Stimulated activated CD4-positive, alpha-beta T cell treated with anti-CD3 and anti-CD28 coated beads, Interleukin-4, amount 100 ng/mL, for 48 hours (primary cell): ENCODE measurements around the gene AP1B1.

Source experiments
- DNase-seq, 2 donors: peaks; one replicate each; pipeline ENCODE4 v3.0.0-alpha.2; 2020; ENCODE audit warnings: low read depth in 2 of 2

The AP1B1 gene

GRCh38 chr22:29313576-29314466 is 74.5 kb downstream of the AP1B1 start:
- no peak for DNase-seq

GRCh38 chr22:29313126-29313575 is 75.2 kb downstream of the AP1B1 start:
- no peak for DNase-seq

DNA sequence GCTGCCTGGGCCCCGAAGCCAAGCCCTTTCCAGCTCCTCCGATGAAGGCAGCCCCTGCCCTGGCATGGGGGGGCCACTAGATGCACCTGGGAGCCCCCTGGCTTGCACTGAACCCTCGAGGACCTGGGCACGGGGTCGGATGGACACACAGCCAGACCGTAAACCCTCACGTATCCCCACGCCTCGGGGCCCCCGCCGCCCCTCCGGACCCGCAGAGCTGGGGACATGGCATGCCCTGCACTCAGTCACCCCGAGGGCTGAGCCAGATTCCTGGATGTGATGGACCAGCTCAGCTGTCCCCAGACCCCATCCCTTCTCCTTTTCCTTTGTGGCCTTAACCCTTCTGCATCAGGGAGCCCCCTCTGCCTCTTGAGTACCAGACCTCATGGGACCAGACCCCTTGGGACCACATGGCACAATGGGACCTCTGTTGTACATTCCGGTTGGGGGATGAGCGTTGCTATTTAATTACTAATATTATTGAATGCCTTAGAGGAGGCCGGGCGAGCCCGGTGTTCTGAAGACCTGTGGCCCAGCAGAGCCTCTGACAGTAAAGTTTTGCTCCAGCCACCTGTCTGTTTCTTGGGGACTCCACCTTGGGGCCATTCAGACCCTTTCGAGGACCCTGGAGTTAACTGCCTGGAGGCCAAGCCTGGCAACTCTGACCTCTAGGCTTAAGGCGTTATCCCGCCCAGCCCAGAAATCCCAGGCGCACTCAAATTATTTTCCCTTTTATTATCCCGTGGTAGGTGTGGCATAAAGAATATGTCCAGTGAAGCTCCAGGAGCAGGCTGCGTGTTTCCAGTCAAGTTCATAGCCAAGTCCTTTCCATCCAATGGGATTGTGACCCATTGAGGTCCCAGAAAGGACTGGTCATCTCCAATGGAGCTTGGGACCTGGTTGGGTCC is 75.9 kb downstream of the AP1B1 start:
- DNase-seq = no peak

DNA sequence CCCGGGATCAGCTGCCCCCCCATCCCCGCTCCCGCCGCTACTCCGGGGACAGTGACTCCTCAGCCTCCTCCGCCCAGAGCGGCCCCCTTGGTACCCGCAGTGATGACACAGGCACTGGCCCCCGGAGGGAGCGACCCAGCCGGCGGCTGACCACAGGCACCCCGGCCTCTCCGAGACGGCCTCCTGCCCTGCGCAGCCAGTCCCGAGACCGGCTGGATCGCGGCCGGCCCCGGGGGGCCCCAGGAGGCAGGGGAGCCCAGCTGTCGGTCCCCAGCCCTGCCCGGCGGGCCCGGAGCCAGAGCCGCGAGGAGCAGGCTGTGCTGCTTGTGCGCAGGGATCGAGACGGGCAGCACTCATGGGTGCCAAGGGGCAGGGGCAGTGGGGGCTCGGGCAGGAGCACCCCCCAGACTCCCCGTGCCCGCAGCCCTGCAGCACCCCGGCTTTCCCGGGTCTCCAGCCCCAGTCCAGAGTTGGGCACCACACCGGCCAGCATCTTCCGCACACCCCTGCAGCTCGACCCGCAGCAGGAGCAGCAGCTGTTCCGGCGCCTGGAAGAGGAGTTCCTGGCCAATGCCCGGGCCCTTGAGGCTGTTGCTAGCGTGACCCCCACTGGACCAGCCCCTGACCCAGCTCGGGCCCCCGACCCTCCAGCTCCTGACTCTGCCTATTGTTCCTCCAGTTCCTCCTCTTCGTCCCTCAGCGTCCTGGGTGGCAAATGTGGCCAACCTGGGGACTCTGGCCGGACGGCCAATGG is 76.7 kb downstream of the AP1B1 start:
- DNase-seq = no peak

DNA sequence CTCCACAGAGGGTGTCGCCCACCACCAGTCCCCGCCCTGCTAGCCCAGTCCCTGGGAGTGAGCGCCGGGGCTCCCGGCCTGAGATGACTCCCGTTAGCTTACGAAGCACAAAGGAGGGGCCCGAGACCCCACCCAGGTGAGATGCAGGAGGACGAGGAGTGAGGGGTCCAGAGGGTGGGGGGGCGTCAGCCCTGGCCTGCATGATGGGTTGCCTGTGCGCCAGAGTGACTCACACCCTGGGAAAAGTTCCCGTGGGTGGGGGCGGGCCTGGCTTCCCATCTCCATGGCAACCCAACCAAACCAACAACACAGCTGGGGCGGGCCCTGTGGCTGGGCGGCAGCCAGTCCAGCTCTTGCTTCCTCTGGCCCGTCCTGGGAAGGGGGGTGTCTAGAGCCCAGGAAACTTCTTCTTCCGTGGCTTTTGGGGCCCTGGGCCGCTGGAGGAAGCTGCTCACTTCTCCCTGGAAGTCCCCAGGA is 77.5 kb downstream of the AP1B1 start:
- DNase-seq = peak; percentile 58 to 75

GRCh38 chr22:29310065-29310862 is 78.1 kb downstream of the AP1B1 start:
- DNase-seq = no peak

- no peak for DNase-seq
Measured at GRCh38 chr22:29309332-29310064, 78.9 kb downstream of the AP1B1 start.

- no peak for DNase-seq
Measured at GRCh38 chr22:29308791-29309262, 79.5 kb downstream of the AP1B1 start.

DNA sequence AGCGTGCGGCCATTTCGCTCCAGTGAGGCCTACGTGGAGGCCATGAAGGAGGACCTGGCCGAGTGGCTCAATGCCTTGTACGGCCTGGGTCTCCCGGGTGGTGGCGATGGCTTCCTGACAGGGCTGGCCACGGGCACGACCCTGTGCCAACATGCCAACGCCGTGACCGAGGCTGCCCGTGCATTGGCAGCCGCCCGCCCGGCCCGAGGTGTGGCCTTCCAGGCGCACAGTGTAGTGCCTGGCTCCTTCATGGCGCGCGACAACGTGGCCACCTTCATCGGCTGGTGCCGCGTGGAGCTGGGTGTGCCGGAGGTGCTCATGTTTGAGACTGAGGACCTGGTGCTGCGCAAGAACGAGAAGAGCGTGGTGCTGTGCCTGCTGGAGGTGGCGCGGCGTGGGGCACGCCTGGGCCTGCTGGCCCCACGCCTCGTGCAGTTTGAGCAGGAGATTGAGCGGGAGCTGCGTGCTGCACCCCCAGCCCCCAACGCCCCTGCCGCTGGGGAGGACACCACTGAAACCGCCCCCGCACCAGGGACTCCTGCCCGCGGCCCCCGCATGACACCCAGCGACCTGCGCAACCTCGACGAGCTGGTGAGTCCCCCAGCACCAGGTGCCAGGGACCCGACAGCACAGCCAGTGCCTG is 80.1 kb downstream of the AP1B1 start:
- no peak for DNase-seq

GRCh38 chr22:29307596-29308147 is 80.7 kb downstream of the AP1B1 start:
- no peak for DNase-seq

DNA sequence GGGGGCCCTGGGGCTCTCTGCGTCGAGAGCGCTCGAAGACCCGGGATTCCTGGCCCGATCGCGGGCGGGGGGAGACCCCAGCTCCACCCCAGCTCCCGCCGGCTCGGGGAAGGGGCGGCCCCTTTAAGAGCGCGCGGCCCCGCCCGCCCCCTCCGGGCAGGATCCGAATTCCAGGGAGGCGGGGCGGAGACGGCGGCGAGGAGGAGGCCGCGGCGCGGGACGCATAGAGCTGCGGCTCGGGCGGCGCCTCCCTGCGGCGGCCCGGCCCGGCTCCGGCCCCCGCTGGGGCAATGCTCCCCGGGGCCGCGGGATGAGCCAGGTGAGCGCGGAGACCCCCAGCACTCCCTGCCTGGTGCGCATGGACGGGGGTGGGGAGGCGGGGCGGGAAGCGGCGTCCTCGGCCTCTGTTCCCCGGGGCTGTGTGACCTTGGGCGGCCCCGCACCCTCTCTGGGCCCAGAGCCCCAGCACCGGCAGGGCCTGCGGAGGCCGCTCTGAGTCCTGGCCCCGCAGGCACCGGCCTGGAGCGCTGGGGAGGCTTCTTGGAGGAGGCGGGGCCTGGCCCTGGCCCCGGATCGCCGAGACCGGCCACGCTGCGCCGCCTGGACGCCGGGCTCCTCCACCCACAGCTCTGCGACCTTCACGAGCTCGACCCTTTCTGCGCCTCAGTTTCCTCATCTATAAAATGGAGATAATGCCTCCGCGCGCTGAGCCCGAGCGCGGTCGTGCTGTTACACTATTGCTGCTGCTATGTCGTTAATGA is 81.4 kb downstream of the AP1B1 start:
- peak in 1 of 2 donors; percentile 32 for DNase-seq

GRCh38 chr22:29306175-29306834 is 82.1 kb downstream of the AP1B1 start, which contains the start of gene GAS2L1:
GAS2L1 (plus strand) TSS chr22:29306650; CDS start chr22:29308106, 1,456 bp downstream.
- peak in 1 of 2 donors; percentile 49 for DNase-seq

DNA sequence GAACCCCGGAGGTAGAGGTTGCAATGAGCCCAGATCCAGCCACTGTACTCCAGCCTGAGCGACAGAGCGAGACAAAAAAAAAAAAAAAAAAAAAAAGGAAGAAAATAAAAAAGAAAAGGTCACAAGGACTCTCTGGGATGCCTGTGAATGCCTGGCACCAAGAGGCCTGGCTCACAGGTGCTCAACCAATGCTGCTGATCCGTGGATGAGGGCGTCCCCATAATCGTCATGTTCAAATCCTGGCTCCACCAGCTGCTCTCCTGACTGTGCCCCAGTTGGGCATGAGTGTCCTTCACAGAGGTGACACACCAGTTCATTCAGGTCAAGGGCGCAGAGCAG is 82.6 kb downstream of the AP1B1 start:
- DNase-seq = no peak

GRCh38 chr22:29302681-29303465 is 85.5 kb downstream of the AP1B1 start:
- DNase-seq = no peak

GRCh38 chr22:29302402-29302680 is 86.0 kb downstream of the AP1B1 start:
- no peak for DNase-seq

DNA sequence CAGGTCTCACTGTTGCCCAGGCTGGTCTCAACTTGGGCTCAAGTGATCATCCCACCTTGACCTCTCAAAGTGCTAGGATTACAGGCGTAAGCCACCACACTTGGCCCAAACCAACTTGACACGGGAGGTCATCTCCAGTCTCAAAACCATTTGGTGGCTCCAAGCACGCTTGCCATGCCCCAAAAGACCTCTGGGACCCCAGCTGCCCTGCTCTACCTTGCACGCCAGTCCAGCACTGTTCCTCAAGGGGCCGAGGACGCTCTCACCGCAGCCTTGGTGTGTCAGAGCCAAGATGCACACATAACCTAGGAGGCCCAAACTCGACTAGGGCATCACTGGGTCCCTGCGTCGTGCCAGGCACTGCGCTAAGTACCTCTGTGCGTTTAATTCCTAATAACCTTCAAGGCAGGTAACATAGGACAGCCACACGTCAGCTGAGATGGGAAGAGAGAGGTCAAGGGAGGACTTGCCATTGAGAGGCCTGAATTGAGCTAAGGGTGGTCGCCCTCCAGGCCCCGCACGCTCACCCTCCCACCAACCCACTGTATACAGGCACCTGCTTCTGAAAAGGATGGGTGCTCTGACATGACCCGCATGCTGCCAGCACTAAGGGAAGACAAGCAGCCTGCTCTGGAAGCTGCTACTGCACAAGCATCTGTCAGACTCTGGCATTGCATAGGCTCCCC is 86.5 kb downstream of the AP1B1 start:
- DNase-seq = no peak
